Right ventricle myocardium inferior (tissue), 1 donor: ENCODE results near the gene RAB7B. TPM values are rescaled to one million over a fixed set of nuclear protein-coding genes. Genes with fewer than 3 reads are reported as not detected.
"Not testable (repeated sequence)": the region's sequence is repeated elsewhere in the genome, so short reads cannot be mapped to it uniquely, and the experiment has no call there.

Experiments
- ATAC-seq: fragments of 200-7000 bp; cut with Tn5 transposase; one replicate; pipeline ENCODE4 v1.9.1; 2020; ENCODE audit warnings: mild to moderate bottlenecking, moderate library complexity
- DNase-seq: peaks from one replicate; pipeline ENCODE4 v3.0.0; 2021; ENCODE audit errors: missing footprints
- intact Hi-C: fragments of 100-400 bp; cut with DNase I; formaldehyde crosslinking; loops from one replicate; pipeline ENCODE4 v1.11.0; 2022
- total RNA-seq: library from RNA; stranded (reverse); fragmentation: NEBNext Ultra II Directional; extraction: Animal tissue kit (Norgen Biotek cat#: 25700); gene quantifications from one replicate; pipeline ENCODE4 v1.2.1, GENCODE V29; 2021
- donor health status: DM: no; HTN: yes; CAD: no; lungs with severe emphysema.

Gene RAB7B
- total RNA-seq, 1 donor from 2014 or later, result 1.6 TPM

- ATAC-seq (no peak), DNase-seq (no peak)
- intact Hi-C loops, result no loop called here
These were observed 932 bp upstream of the RAB7B start for GRCh38 chr1:206003854-206004800.

- DNase-seq, result no peak
- ATAC-seq, result no peak
- intact Hi-C loops, result no loop called here
These were observed 1.0 kb downstream of the RAB7B start for GRCh38 chr1:206002160-206002559.

- no peak for DNase-seq
- intact Hi-C loops, result no loop called here
- ATAC-seq, result peak; percentile 48
These were observed 1.7 kb downstream of the RAB7B start for GRCh38 chr1:206001476-206001888.

- ATAC-seq (no peak), DNase-seq (no peak)
- intact Hi-C loops, result no loop called here
These were observed 2.4 kb downstream of the RAB7B start for GRCh38 chr1:206000641-206001339.

- DNase-seq (no peak), ATAC-seq (peak; percentile 71)
- intact Hi-C loops, result no loop called here
These were observed 4.5 kb downstream of the RAB7B start for GRCh38 chr1:205998457-205999241.

GRCh38 chr1:205996641-205997040, 6.6 kb downstream of the RAB7B start:
- ATAC-seq, DNase-seq, intact Hi-C loops: not testable (repeated sequence)

- no peak for ATAC-seq
- no peak for DNase-seq
- intact Hi-C loops, result no loop called here
These were observed 8.8 kb downstream of the RAB7B start for GRCh38 chr1:205994346-205994745.

- intact Hi-C loops, result no loop called here
- DNase-seq (no peak), ATAC-seq (no peak)
These were observed 10.1 kb downstream of the RAB7B start for GRCh38 chr1:205993068-205993467.

- intact Hi-C loops, result no loop called here
- ATAC-seq, result no peak
- DNase-seq, result no peak
These were observed 10.8 kb downstream of the RAB7B start for GRCh38 chr1:205992218-205992882.

GRCh38 chr1:205991237-205991636, 12.0 kb downstream of the RAB7B start:
- intact Hi-C loops, result no loop called here

GRCh38 chr1:205990226-205990625, 13.0 kb downstream of the RAB7B start:
- DNase-seq (no peak), ATAC-seq (no peak)
- intact Hi-C loops, result no loop called here

More at GRCh38 chr1:205991237-205991636, 12.0 kb downstream of the RAB7B start:
- no peak for ATAC-seq
- DNase-seq, result no peak

- ATAC-seq (no peak), DNase-seq (no peak)
- intact Hi-C loops, result no loop called here
These were observed 13.4 kb downstream of the RAB7B start for GRCh38 chr1:205989786-205990185.

GRCh38 chr1:205988585-205988995, 14.6 kb downstream of the RAB7B start:
- no peak for DNase-seq
- intact Hi-C loops, result no loop called here
- no peak for ATAC-seq

- intact Hi-C loops, result no loop called here
- ATAC-seq (no peak), DNase-seq (no peak)
These were observed 16.3 kb downstream of the RAB7B start for GRCh38 chr1:205986861-205987260.

GRCh38 chr1:205986292-205986691, 16.9 kb downstream of the RAB7B start:
- no peak for ATAC-seq
- intact Hi-C loops, result no loop called here

GRCh38 chr1:205985330-205986005, 17.7 kb downstream of the RAB7B start:
- DNase-seq, result no peak
- intact Hi-C loops, result no loop called here
- no peak for ATAC-seq

More at GRCh38 chr1:205986292-205986691, 16.9 kb downstream of the RAB7B start:
- DNase-seq, result no peak

GRCh38 chr1:205983925-205984725, 19.1 kb downstream of the RAB7B start:
- peak; percentile 86 for ATAC-seq
- DNase-seq, result peak; percentile 82
- intact Hi-C loops, result loop anchor here (1.0 kb wide), 1 partner anchor 122 kb away; no protein-coding TSS in a partner anchor
